Liver (tissue), 9 donors: Measurements from ENCODE around the gene GHR. TPM values are rescaled to one million over a fixed set of nuclear protein-coding genes. Genes with fewer than 3 reads are reported as not detected.

Experiments used
- DNase-seq: peaks from one replicate; pipeline ENCODE4 v3.0.0-alpha.2; 2017; ENCODE audit warnings: low spot score
- H3K27ac ChIP-seq, 2 donors: one replicate each; pipeline ENCODE4 v1.7.0; 2013; ENCODE audit warnings: inconsistent platforms in 2 of 2, low read length in 2 of 2, control low read depth in 1 of 2, low read depth in 1 of 2, mild to moderate bottlenecking in 1 of 2
- H3K27me3 ChIP-seq, 4 donors: one replicate each; pipeline versions ENCODE4 v1.6.1 to v1.7.0; 2013; ENCODE audit warnings: low read length in 3 of 4, inconsistent platforms in 1 of 4, mild to moderate bottlenecking in 1 of 4, moderate library complexity in 1 of 4; ENCODE audit not compliant: control insufficient read depth in 4 of 4, insufficient read depth in 4 of 4
- H3K36me3 ChIP-seq, 4 donors: one replicate each; pipeline versions ENCODE4 v1.6.1 to v1.7.0; 2013; ENCODE audit warnings: low read length in 3 of 4, mild to moderate bottlenecking in 3 of 4, low read depth in 1 of 4, moderate library complexity in 1 of 4; ENCODE audit not compliant: control insufficient read depth in 4 of 4, insufficient read depth in 3 of 4
- H3K4me1 ChIP-seq, 4 donors: one replicate each; pipeline versions ENCODE4 v1.6.1 to v1.7.0; 2013; ENCODE audit warnings: low read length in 3 of 4, mild to moderate bottlenecking in 3 of 4, moderate library complexity in 1 of 4; ENCODE audit not compliant: control insufficient read depth in 4 of 4, insufficient read depth in 4 of 4
- H3K4me3 ChIP-seq, 3 donors: one replicate each; pipeline versions ENCODE4 v1.6.1 to v1.7.0; 2013; ENCODE audit warnings: low read length in 3 of 3, control low read depth in 1 of 3, low read depth in 1 of 3, mild to moderate bottlenecking in 1 of 3
- H3K9ac ChIP-seq, 2 donors: one replicate each; pipeline ENCODE4 v1.7.0; 2013; ENCODE audit warnings: low read length in 2 of 2, mild to moderate bottlenecking in 2 of 2, moderate library complexity in 2 of 2, control low read depth in 1 of 2, low read depth in 1 of 2
- H3K9me3 ChIP-seq, 4 donors: one replicate each; pipeline versions ENCODE4 v1.6.1 to v1.7.0; 2013; ENCODE audit warnings: low read length in 3 of 4; ENCODE audit not compliant: control insufficient read depth in 4 of 4
- EGR1 ChIP-seq, 2 donors: IDR thresholded peaks; 2 replicates each; pipeline ENCODE4 v1.6.1; 2016 to 2018; ENCODE audit warnings: antibody characterized with exemption in 2 of 2, low read depth in 2 of 2
- FOXA1 ChIP-seq: IDR thresholded peaks from 2 replicates; pipeline ENCODE4 v1.6.1; 2016; ENCODE audit warnings: antibody characterized with exemption
- FOXA2 ChIP-seq: IDR thresholded peaks from 2 replicates; pipeline ENCODE4 v1.6.1; 2016; ENCODE audit warnings: antibody characterized with exemption
- GABPA ChIP-seq, 2 donors: IDR thresholded peaks in 1 of 2; conservative IDR thresholded peaks in 1 of 2; 2 replicates each; pipeline ENCODE4 v1.6.1; 2016; ENCODE audit warnings: antibody characterized with exemption in 2 of 2, mild to moderate bottlenecking in 1 of 2, moderate library complexity in 1 of 2
- HNF4A ChIP-seq, 2 donors: conservative IDR thresholded peaks; 2 replicates each; pipeline ENCODE4 v1.6.1; 2016; ENCODE audit warnings: antibody characterized with exemption in 2 of 2, mild to moderate bottlenecking in 2 of 2
- JUND ChIP-seq, 2 donors: IDR thresholded peaks; 2 replicates each; pipeline ENCODE4 v1.6.1; 2016; ENCODE audit warnings: antibody characterized with exemption in 2 of 2
- NR2F2 ChIP-seq: IDR thresholded peaks from 2 replicates; pipeline ENCODE4 v1.6.1; 2016; ENCODE audit warnings: antibody characterized with exemption
- REST ChIP-seq: IDR thresholded peaks from 2 replicates; pipeline ENCODE4 v1.6.1; 2016; ENCODE audit warnings: antibody characterized with exemption, mild to moderate bottlenecking
- SP1 ChIP-seq: IDR thresholded peaks from 2 replicates; pipeline ENCODE4 v1.6.1; 2018; ENCODE audit warnings: antibody characterized with exemption, mild to moderate bottlenecking
- TAF1 ChIP-seq: conservative IDR thresholded peaks from 2 replicates; pipeline ENCODE4 v1.6.1; 2016; ENCODE audit warnings: antibody characterized with exemption, mild to moderate bottlenecking
- YY1 ChIP-seq: IDR thresholded peaks from 2 replicates; pipeline ENCODE4 v1.6.1; 2016; ENCODE audit warnings: antibody characterized with exemption, mild to moderate bottlenecking
- ZBTB33 ChIP-seq: IDR thresholded peaks from 2 replicates; pipeline ENCODE4 v1.6.1; 2016; ENCODE audit warnings: antibody characterized with exemption
- WGBS: extraction: QIAGEN DNeasy Blood & Tissue Kit; methylation state at CpG from one replicate; pipeline ENCODE4 v1.1.7; 2013; 5-methylcytosine and 5-hydroxymethylcytosine counted together
- polyA plus RNA-seq, 2 donors: library from polyadenylated mRNA; stranded (reverse) in 1 of 2; unstranded in 1 of 2; fragments of 200-250 nt in 1 of 2; fragments of >200 nt in 1 of 2; fragmentation: Nextera tagmentation in 1 of 2; extraction: Ambion mirVana in 1 of 2; gene quantifications; one replicate each; pipeline versions ENCODE4 v1.2.1 to v1.2.3, GENCODE V29; 2013 to 2015
- total RNA-seq, 2 donors: library from RNA; depleted of rRNA; stranded (reverse); fragments of >200 nt; gene quantifications; one replicate each; pipeline ENCODE4 v1.2.3, GENCODE V29; 2014
- donor health status: healthy.
- donor health status: healthy.
- donor health status: healthy.
- donor health status: healthy.
- donor health status: healthy.

The GHR gene
- total and polyA plus RNA-seq, 4 donors = 6.6 to 104 (median 20.9) TPM

- TF ChIP-seq ZBTB33 (no peak), EGR1 (IDR thresholded peaks at IDR 0.05; ENCODE audit: low read depth in 2 of 2) (no peak), FOXA2 (no peak), GABPA (IDR thresholded peaks at IDR 0.05 in 1 of 2, conservative IDR thresholded peaks at IDR 0.05 in 1 of 2) (no peak)
These were observed 206.0 kb downstream of the GHR start (continued) for GRCh38 chr5:42629284-42629683.

GRCh38 chr5:42631241-42631640, 208.0 kb downstream of the GHR start:
- 77% methylated on average over 5 of the region's 5 CpGs for WGBS

More at GRCh38 chr5:42631241-42631640, 208.0 kb downstream of the GHR start:
- Histone ChIP-seq H3K36me3 (peaks cover 0 to 18% (median 5%) of the 10 kb centered on the region in 4 donors), H3K27me3 (no peaks in the 10 kb centered on the region), H3K4me1 (peaks cover 1 to 18% (median 7%) of the 10 kb centered on the region in 4 donors), H3K4me3 (no peak overlapping the region), H3K27ac (no peak overlapping the region), H3K9ac (no peak overlapping the region), H3K9me3 (no peaks in the 10 kb centered on the region)
- no peak for DNase-seq
- TF ChIP-seq TAF1 (no peak), YY1 (no peak), JUND (IDR thresholded peaks at IDR 0.05) (no peak), ZBTB33 (no peak), REST (no peak), NR2F2 (no peak), SP1 (no peak), FOXA1 (no peak), HNF4A (conservative IDR thresholded peaks at IDR 0.05) (no peak)
